ENCODE data around the gene YEATS2.

- TF ChIP-seq CTCF (IDR thresholded peaks at IDR 0.05): peak in 1 of 6 experiments; percentile 16
- no peak for TF ChIP-seq POLR2A (IDR thresholded peaks at IDR 0.05)
These were observed 431 bp upstream of the YEATS2 start for GRCh38 chr3:183697123-183697609.
